ENCODE results near the gene LACTBL1.
"Not testable (repeated sequence)": the region's sequence is repeated elsewhere in the genome, so short reads cannot be mapped to it uniquely, and the experiment has no call there.

LACTBL1 gene

GRCh38 chr1:22976461-22977243 is 4.0 kb upstream of the LACTBL1 start:
- peak; percentile 8 for DNase-seq (ENCODE audit: low read depth)

DNA sequence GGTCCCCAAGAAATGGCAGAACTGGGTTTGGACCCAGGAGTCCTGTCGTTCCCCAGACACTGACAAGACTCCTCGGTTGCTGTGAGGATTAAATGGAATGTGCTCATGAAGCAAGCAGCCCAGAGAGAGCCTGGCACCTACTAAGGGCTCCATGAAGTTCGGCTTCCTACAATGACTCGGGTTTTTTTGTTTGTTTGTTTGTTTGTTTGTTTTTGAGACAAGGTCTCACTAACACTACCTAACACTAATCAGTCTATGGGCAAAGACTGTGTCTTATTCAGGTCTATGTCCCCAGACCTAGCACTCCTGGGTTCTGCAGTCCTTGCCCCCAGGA is 3.4 kb upstream of the LACTBL1 start:
- DNase-seq (ENCODE audit: low read depth): no peak

DNA sequence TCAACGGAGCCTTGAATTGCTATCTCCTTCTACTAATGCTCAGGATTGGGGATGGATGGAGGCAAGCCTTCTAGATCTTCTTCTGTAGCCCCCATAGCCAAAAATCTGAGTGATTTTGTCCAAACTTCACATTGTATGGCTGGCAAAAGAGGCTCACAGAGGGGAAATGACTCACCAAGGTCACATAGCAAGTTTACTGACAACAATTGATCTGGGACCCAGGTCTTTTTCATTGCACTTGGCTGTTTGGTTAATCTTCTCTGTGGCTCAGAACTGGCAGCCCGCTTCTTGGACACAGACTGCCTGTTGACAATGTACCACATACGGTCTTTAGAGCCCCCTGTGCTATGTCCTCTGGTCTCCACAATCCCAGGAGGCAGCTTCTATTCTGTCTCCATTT is 3.0 kb upstream of the LACTBL1 start:
- DNase-seq (ENCODE audit: low read depth): no peak

DNA sequence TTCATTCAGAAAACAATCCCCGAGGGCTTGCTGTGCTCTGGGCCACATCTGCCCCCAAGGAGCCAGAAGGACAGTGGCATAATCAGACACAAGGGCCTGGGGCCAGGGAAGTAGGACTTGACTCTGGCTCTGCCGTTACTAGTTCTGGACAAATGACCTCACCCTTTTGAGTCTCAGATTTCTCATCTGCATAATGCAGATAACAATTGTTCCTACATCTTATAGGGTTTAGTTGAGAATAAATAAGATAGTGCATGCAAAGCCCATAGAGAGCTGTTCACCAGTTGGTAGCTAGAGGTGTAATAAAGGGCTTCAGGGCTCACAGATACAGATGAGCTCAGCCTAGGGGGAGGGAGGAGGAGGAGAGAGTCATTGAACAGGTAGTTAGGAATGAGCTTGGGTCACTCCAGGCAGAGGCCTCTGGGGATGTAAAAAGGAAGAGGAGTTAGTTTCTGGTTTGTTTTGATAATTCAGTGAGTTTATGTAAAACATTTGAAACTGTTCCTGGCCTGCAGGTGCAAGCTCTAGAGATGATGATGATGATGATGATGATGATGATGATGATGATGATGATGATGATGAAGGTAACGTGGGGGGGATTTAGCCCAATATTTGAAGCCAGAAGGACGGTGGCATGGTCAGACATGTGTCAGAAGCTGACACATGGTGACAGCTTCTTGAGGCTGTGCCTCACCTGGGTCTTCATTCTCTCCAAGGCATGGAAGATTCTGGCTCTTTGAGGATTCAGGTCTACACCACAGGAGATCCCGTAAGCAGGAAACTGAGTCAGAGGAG is 858 bp downstream of the LACTBL1 start:
- DNase-seq (ENCODE audit: low read depth): no peak

- DNase-seq (ENCODE audit: low read depth): no peak
These were observed 1.5 kb downstream of the LACTBL1 start for GRCh38 chr1:22971161-22971560.

- no peak for DNase-seq (ENCODE audit: low read depth)
These were observed 2.6 kb downstream of the LACTBL1 start for GRCh38 chr1:22970096-22970495.

GRCh38 chr1:22969304-22969709 is 3.4 kb downstream of the LACTBL1 start:
- no peak for DNase-seq (ENCODE audit: low read depth)

- no peak for DNase-seq (ENCODE audit: low read depth)
These were observed 4.8 kb downstream of the LACTBL1 start for GRCh38 chr1:22967833-22968232.

DNA sequence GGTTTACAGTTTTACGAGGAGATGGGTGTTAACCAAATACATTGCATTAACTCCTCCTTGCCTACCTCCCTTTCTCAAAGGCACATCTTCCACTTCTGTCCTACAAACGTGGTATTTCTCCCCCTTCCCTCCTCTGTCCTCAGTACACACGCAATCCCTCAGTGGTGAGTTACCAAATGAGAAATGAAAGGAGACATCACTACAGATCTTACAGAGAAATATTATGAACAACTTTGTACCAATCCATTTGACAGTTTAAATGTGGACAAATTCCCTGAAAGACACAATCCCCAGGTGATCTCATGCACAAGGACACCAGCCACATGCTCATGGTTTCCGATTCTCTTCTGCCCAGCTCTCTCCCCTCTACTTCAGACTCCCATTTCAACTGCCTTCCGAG is 6.4 kb downstream of the LACTBL1 start:
- no peak for DNase-seq (ENCODE audit: low read depth)

DNA sequence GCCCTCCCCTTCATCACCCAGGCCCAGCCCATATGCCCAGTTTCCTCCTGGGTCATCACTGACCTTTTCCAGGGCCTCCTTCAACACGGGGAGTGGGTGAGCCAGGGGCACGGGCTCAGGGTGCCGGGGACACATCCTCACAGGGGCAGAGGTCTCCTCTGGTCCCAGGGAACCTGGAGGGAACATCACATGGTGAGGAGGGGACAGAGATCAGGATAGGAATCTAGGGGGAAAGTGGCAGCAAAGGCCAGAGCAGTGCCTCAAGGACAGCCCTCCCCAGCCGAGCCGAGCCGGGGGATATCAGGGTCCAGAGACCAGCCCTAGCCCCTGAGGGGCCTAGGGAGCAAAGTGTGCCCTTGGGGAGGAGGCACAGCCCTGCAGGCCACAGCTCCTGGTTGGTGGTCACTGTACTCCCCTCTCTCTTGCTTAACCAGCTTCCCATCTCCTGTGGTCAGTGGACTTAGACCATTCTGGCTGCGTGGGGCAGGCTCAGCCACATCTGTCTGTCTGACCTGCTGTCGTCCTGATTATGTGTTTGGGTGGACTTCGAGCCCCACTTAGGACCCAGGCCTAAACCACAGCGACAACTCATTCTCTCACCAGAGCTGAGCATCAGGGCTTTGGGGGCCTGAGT is 9.5 kb downstream of the LACTBL1 start:
- no peak for DNase-seq (ENCODE audit: low read depth)

- DNase-seq (ENCODE audit: low read depth): no peak
These were observed 10.1 kb downstream of the LACTBL1 start for GRCh38 chr1:22962558-22962957.

GRCh38 chr1:22959545-22960360 is 12.9 kb downstream of the LACTBL1 start:
- no peak for DNase-seq (ENCODE audit: low read depth)

DNA sequence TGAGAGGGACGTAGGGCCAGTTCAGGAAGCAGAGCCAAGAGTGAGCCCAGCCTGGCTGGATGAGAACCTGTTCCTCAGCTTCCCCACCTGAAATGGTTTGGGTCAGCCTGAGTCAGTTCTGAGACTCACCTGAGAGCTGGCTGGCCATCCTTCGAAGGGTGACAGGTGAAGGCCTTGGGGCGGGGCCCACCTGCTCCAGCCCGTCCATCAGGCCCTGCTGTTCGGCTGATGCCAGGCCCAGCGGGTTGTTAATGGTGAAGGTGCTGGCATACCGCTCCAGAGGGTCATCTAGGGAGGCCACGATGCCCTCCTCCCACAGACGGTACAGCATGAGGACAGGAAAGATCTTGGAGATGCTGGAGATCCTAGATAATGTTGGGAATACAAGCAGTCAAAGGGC is 14.1 kb downstream of the LACTBL1 start:
- DNase-seq (ENCODE audit: low read depth): no peak

- no peak for DNase-seq (ENCODE audit: low read depth)
These were observed 15.6 kb downstream of the LACTBL1 start for GRCh38 chr1:22957066-22957465.

GRCh38 chr1:22955146-22955545 is 17.5 kb downstream of the LACTBL1 start:
- DNase-seq (ENCODE audit: low read depth): no peak

GRCh38 chr1:22953740-22954141 is 18.9 kb downstream of the LACTBL1 start:
- no peak for DNase-seq (ENCODE audit: low read depth)

- no peak for DNase-seq (ENCODE audit: low read depth)
These were observed 19.5 kb downstream of the LACTBL1 start for GRCh38 chr1:22953057-22953739.

DNA sequence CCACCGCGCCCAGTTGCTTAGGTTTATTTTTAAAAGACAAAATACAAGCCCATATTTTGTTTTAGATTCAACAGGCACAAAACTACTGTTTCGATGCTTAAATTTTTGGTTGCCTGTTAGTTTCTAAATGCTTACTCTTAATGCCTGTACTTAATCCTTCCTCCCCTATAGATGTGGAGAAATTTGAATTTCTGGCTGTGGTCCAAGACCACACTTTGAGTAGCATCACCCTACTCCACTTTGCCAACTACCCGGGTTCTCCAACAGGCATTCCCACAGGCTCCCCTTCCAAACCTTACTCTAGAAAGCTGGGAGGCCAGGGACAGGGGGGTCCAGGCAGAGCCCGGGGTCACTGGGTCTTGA is 20.0 kb downstream of the LACTBL1 start:
- no peak for DNase-seq (ENCODE audit: low read depth)

GRCh38 chr1:22951796-22952195 is 20.9 kb downstream of the LACTBL1 start:
- no peak for DNase-seq (ENCODE audit: low read depth)

DNA sequence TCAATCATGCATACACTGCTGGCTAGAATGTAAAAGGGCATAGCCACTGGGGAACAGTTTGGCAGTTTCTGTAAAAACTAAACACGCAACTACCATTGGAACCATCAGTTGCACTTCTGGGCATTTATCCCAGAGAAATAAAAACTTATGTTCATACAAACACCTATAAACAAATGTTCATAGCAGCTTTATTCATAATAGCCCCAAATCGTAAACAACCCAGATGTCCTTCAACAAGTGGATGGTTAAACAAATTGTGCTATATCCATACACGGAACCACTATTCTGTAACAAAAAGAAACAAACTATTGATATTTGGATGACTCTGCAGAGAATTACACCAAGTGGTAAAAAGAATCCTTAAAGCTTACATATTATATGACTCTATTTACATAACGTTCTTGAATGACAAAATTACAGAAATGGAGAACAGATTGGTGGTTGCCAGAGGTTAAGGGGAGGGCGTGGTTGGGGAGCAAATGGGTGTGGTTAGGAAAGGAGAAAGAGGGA is 22.8 kb downstream of the LACTBL1 start:
- no peak for DNase-seq (ENCODE audit: low read depth)

- not testable (repeated sequence) for DNase-seq (ENCODE audit: low read depth)
These were observed 27.5 kb downstream of the LACTBL1 start for GRCh38 chr1:22945171-22945570.

Data from stimulated activated CD8-positive, alpha-beta memory T cell treated with anti-CD3 and anti-CD28 coated beads, Interleukin-15, amount 100 ng/mL, for 1 hour (primary cell).